Forelimb muscle (tissue), 1 donor: ENCODE data around the gene SLC5A9. TPM values are rescaled to one million over a fixed set of nuclear protein-coding genes. Genes with fewer than 3 reads are reported as not detected.
"Not testable (repeated sequence)": the region's sequence is repeated elsewhere in the genome, so short reads cannot be mapped to it uniquely, and the experiment has no call there.

ENCODE experiments used
- DNase-seq: peaks from one replicate; pipeline ENCODE4 v3.0.0-alpha.2; 2013; ENCODE audit warnings: low read depth
- polyA plus RNA-seq: library from polyadenylated mRNA; unstranded; fragments of 120-200 nt; gene quantifications from one replicate; pipeline ENCODE4 v1.2.1, GENCODE V29; 2013; ENCODE audit not compliant: insufficient read length

SLC5A9 gene
- polyA plus RNA-seq, 1 donor = 2.0 TPM

DNA sequence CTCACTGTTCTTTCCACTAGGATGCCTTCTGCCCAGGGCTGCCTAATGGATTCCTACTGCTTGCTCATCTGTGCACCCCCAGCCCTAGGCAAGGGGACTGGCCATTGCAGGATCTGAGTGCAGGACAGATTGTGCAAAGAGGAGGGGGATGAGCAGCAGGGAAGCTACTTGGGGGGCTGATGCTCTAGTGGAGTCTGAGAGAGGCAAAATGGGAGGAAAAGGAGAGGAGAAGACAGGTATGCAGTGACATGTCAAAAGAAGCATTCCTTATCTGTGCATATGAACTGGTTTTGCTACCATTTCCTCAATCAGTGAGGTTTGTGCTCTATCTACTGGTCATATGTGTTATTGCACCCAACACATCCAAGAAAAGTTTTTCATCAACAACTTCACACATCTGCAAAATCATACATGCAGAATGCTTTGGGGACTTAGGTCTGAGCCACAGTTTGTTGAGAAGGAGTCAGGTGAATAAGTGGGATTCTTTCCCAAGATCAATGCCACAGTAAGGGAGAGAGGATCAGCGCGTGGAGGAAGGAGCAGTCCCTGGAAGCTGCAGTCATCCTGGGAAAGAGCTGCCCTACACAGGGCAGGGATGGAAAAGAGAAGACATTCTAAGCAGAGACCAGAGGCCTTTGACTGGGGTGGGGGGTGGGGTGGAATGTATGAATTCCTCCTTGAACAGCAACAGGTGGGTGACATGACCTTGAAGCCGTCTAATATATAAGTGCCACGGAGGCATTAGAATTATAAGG is 14.4 kb downstream of the SLC5A9 start:
- DNase-seq = no peak

- DNase-seq = no peak
Measured at GRCh38 chr1:48242141-48242736, 19.7 kb downstream of the SLC5A9 start.

- no peak for DNase-seq
Measured at GRCh38 chr1:48245106-48245505, 22.6 kb downstream of the SLC5A9 start.

GRCh38 chr1:48246727-48247126 is 24.2 kb downstream of the SLC5A9 start:
- DNase-seq = no peak

GRCh38 chr1:48248356-48248755 is 25.8 kb downstream of the SLC5A9 start:
- DNase-seq = no peak

DNA sequence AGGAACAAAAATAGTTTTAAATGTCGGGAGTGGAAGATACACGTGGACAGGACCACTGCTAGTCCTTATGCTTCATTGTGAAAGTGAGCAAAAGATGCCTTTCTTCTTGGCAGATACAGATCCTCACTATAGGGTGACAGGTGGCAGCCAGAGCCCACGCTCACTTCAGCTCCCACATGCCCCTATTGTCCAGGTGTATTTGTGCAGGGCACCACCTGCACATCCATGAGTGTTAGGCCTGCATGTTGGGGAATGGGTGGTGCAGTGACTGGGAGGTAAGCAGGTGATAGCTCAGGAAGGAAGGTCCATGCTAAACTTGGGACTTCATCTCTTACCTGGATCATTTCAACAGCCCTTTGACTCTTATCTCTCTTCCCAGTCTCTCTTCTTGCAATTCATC is 27.4 kb downstream of the SLC5A9 start:
- no peak for DNase-seq

- no peak for DNase-seq
Measured at GRCh38 chr1:48250572-48250971, 28.1 kb downstream of the SLC5A9 start.

GRCh38 chr1:48251323-48251722 is 28.8 kb downstream of the SLC5A9 start:
- DNase-seq = no peak

DNA sequence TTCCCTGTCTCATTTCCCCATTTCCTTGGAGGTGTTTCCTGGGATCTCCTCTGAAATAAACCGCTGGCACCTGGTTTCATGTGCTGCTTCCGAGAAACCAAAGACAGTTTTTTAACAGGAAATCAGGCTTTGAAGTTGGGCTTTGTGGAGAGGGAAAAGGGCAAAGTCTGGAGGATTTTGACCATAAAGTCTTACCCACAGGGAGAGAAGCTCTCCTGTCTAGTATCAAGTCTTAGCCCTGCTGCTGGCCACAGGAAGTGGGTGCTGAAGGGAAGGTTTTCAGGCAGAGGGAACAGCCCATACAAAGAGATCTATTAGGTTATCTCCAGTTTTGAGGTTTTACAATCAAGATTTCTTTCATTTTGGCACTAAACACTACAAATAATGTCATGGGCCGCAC is 29.3 kb downstream of the SLC5A9 start:
- DNase-seq = no peak

DNA sequence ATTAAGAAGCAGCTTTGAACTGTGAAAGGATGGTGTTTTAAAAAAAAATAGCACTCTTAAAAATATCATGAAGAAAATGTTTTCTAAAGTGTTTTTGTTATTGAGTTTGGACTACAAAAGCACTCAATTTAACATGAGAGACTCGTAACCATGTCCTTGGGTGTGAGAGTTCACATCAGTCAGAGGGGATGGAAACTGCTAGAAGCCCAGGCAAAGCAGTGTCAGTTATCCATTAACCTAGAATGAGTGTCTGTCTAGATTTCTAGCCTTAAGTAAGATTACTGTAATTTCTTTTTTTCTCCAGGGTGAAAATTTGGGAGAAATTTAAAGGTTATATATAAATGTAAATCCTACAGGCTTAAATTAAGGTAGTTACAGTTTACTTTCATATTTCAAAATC is 31.7 kb downstream of the SLC5A9 start:
- DNase-seq = no peak

- no peak for DNase-seq
Measured at GRCh38 chr1:48258106-48258505, 35.6 kb downstream of the SLC5A9 start.

GRCh38 chr1:48261881-48262400 is 39.4 kb downstream of the SLC5A9 start:
- DNase-seq = no peak

DNA sequence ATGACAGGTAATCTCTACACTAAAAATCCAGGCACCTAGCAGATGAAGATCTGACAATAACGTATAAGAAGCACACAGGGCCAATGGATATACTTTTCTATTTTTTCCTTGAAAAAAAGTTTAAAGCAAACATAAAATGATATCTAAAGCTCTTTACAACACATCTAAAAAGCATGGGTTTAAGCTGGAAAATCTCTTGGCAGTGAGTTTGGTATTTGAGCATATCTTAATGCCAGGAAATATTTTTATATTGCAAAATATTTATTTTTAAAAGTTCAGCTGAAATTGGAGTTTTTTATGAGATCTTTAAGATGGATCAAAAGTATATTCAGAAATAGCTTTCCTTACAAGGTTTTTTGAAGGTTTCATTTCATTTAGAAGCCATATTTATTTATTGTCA is 40.5 kb downstream of the SLC5A9 start:
- no peak for DNase-seq

DNA sequence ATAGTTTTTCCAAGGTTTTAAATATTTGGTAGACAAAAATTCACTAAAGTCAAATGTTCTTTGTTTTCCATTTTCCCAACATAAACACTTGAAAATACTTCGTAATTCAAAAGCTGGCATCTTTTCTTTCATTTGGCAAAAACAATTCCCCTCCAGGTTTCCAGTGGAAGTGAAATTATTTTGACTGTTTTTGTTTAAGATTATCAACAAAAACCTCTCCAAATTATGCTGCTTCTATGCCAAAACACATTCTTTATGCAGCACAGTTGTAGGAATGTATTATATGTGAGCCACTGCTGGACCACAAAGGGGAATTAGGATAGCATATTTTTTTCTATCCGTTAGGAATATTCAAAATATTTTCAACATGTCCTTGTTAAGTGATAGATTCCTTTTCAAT is 44.1 kb downstream of the SLC5A9 start:
- no peak for DNase-seq

DNA sequence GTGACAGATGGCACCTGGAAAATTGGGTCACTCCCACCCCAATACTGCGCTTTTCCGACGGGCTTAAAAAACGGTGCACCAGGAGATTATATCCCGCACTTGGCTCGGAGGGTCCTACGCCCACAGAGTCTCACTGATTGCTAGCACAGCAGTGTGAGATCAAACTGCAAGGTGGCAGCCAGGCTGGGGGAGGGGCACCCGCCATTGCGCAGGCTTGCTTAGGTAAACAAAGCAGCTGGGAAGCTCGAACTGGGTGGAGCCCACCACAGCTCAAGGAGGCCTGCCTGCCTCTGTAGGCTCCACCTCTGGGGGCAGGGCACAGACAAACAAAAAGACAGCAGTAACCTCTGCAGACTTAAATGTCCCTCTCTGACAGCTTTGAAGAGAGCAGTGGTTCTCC is 54.9 kb downstream of the SLC5A9 start:
- DNase-seq = not testable (repeated sequence)

DNA sequence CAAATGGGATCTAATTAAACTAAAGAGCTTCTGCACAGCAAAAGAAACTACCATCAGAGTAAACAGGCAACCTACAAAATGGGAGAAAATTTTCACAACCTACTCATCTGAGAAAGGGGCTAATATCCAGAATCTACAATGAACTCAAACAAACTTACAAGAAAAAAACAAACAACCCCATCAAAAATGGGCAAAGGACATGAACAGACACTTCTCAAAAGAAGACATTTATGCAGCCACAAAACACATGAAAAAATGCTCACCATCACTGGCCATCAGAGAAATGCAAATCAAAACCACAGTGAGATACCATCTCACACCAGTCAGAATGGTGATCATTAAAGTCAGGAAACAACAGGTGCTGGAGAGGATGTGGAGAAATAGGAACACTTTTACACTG is 59.8 kb downstream of the SLC5A9 start:
- DNase-seq = not testable (repeated sequence)

GRCh38 chr1:48284696-48285420 is 62.3 kb downstream of the SLC5A9 start:
- not testable (repeated sequence) for DNase-seq

- DNase-seq = no peak
Measured at GRCh38 chr1:48285525-48285924, 63.0 kb downstream of the SLC5A9 start.

- no peak for DNase-seq
Measured at GRCh38 chr1:48291421-48291820, 68.9 kb downstream of the SLC5A9 start.

GRCh38 chr1:48292706-48293105 is 70.2 kb downstream of the SLC5A9 start:
- DNase-seq = no peak

DNA sequence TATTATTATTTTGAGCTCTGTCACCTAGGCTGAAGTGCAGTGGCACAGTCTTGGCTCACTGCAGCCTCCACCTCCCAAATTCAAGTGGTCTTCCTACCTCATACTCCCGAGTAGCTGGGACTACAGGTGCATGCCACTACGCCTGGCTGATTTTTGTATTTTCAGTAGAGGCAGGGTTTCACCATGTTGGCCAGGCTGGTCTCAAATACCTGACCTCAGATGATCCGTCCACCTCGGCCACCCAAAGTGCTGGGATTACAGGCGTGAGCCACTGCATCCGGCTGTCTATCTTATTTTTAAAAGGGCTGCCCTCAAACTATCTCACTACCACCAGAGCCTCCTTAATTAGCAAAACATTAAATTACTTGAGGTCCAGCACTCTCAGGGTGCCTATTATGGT is 71.6 kb downstream of the SLC5A9 start:
- DNase-seq = not testable (repeated sequence)

DNA sequence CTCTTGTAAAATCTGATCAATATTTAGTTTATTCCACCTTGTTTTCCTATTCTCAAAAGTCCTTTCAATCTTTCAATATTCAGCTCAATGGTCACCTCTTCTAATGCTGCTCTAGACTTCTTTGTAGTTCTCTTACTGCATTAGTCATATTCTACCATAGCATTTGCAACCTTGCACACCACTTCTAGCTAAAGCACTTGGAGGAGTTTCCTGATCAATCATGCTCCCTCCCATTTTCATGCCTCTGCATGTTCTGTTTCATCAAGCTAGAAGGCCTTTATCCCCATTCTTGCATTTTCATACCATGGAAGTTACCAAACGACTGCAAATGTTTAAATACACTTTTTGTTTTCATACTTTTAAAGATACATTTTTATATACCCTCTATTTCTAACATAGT is 72.1 kb downstream of the SLC5A9 start:
- no peak for DNase-seq
